Mesenchymal stem cell (in vitro differentiated cells and primary cell): ENCODE data around the gene MAN2B2.

Source experiments
- DNase-seq: peaks from one replicate; pipeline ENCODE4 v3.0.0-alpha.2; 2013
- H2AFZ ChIP-seq: one replicate; pipeline ENCODE4 v1.6.1; 2013; ENCODE audit warnings: low read depth, mild to moderate bottlenecking, control low read depth, inconsistent platforms, low read length, moderate library complexity
- H2AK5ac ChIP-seq: 2 replicates; pipeline ENCODE4 v1.6.1; 2013; ENCODE audit warnings: low read length, moderate library complexity, mild to moderate bottlenecking, inconsistent platforms; ENCODE audit not compliant: severe bottlenecking
- H2BK120ac ChIP-seq: one replicate; pipeline ENCODE4 v1.6.1; 2013; ENCODE audit warnings: low read depth, mild to moderate bottlenecking, inconsistent platforms, low read length, moderate library complexity
- H2BK12ac ChIP-seq, 2 experiments: one replicate each; pipeline ENCODE4 v1.6.1; 2013; ENCODE audit warnings: inconsistent platforms in 2 of 2, low read length in 2 of 2, mild to moderate bottlenecking in 2 of 2, moderate library complexity in 2 of 2, control low read depth in 1 of 2
- H2BK15ac ChIP-seq: one replicate; pipeline ENCODE4 v1.6.1; 2013; ENCODE audit warnings: mild to moderate bottlenecking, low read depth, inconsistent platforms; ENCODE audit not compliant: poor library complexity, severe bottlenecking
- H2BK5ac ChIP-seq: 2 replicates; pipeline ENCODE4 v1.6.1; 2013; ENCODE audit warnings: low read depth, mild to moderate bottlenecking, low read length, control low read depth, inconsistent platforms; ENCODE audit not compliant: poor library complexity, severe bottlenecking
- H3K14ac ChIP-seq, 2 experiments: one replicate each; pipeline ENCODE4 v1.6.1; 2013; ENCODE audit warnings: inconsistent platforms in 2 of 2, low read length in 2 of 2, control low read depth in 1 of 2, mild to moderate bottlenecking in 1 of 2, moderate library complexity in 1 of 2
- H3K18ac ChIP-seq, 2 experiments: one replicate each; pipeline ENCODE4 v1.6.1; 2013; ENCODE audit warnings: inconsistent platforms in 2 of 2, low read length in 2 of 2, control low read depth in 1 of 2, low read depth in 1 of 2, mild to moderate bottlenecking in 1 of 2
- H3K23ac ChIP-seq, 2 experiments: one replicate each; pipeline ENCODE4 v1.6.1; 2013; ENCODE audit warnings: inconsistent platforms in 2 of 2, low read length in 2 of 2, mild to moderate bottlenecking in 2 of 2, moderate library complexity in 2 of 2, control low read depth in 1 of 2
- H3K27ac ChIP-seq: 2 replicates; pipeline ENCODE4 v1.5.1; 2013; ENCODE audit warnings: mild to moderate bottlenecking, moderate library complexity, low read length, control low read depth, inconsistent platforms; ENCODE audit not compliant: poor library complexity, severe bottlenecking
- H3K27me3 ChIP-seq, 2 experiments: 2 replicates each; pipeline versions ENCODE4 v1.6.1 to v1.7.0; 2013; ENCODE audit warnings: low read length in 2 of 2, mild to moderate bottlenecking in 2 of 2, moderate library complexity in 2 of 2, control low read depth in 1 of 2, inconsistent platforms in 1 of 2; ENCODE audit not compliant: control insufficient read depth in 1 of 2, insufficient read depth in 1 of 2
- H3K36me3 ChIP-seq, 2 experiments: 2 replicates each; pipeline versions ENCODE4 v1.6.1 to v1.7.0; 2013; ENCODE audit warnings: low read length in 2 of 2, control low read depth in 1 of 2, inconsistent platforms in 1 of 2, low read depth in 1 of 2, mild to moderate bottlenecking in 1 of 2; ENCODE audit not compliant: insufficient read depth in 2 of 2, control insufficient read depth in 1 of 2
- H3K4ac ChIP-seq, 2 experiments: one replicate each; pipeline ENCODE4 v1.6.1; 2013; ENCODE audit warnings: inconsistent platforms in 2 of 2, low read length in 2 of 2, mild to moderate bottlenecking in 2 of 2, moderate library complexity in 2 of 2, control low read depth in 1 of 2, low read depth in 1 of 2
- H3K4me1 ChIP-seq: 2 replicates; pipeline ENCODE4 v1.6.1; 2013; ENCODE audit warnings: low read depth, low read length, control low read depth; ENCODE audit not compliant: control insufficient read depth, insufficient read depth
- H3K4me2 ChIP-seq: 2 replicates; pipeline ENCODE4 v1.6.1; 2013; ENCODE audit warnings: low read length, mild to moderate bottlenecking, inconsistent platforms; ENCODE audit not compliant: poor library complexity, severe bottlenecking
- H3K4me3 ChIP-seq, 2 experiments: 2 replicates each; pipeline versions ENCODE4 v1.5.1 to v1.7.0; 2013; ENCODE audit warnings: low read length in 2 of 2, mild to moderate bottlenecking in 2 of 2, control low read depth in 1 of 2, low read depth in 1 of 2; ENCODE audit not compliant: insufficient read depth in 1 of 2
- H3K79me1 ChIP-seq: replicated peaks from 2 replicates; pipeline ENCODE4 v1.6.1; 2013; ENCODE audit warnings: mild to moderate bottlenecking, control low read depth, low read length, inconsistent platforms; ENCODE audit not compliant: poor library complexity, severe bottlenecking
- H3K9ac ChIP-seq: 2 replicates; pipeline ENCODE4 v1.7.0; 2013; ENCODE audit warnings: mild to moderate bottlenecking, low read length, moderate library complexity
- H3K9me3 ChIP-seq: 2 replicates; pipeline ENCODE4 v1.7.0; 2013; ENCODE audit warnings: mild to moderate bottlenecking, low read length; ENCODE audit not compliant: control insufficient read depth
- H4K8ac ChIP-seq: one replicate; pipeline ENCODE4 v1.6.1; 2013; ENCODE audit warnings: inconsistent platforms, mild to moderate bottlenecking, low read length, moderate library complexity
- H4K91ac ChIP-seq: one replicate; pipeline ENCODE4 v1.6.1; 2013; ENCODE audit warnings: mild to moderate bottlenecking, low read length, inconsistent platforms
- WGBS: methylation state at CpG from one replicate; pipeline ENCODE4 v1.1.7; 2013; ENCODE audit warnings: mixed read lengths; 5-methylcytosine and 5-hydroxymethylcytosine counted together

The MAN2B2 gene

DNA sequence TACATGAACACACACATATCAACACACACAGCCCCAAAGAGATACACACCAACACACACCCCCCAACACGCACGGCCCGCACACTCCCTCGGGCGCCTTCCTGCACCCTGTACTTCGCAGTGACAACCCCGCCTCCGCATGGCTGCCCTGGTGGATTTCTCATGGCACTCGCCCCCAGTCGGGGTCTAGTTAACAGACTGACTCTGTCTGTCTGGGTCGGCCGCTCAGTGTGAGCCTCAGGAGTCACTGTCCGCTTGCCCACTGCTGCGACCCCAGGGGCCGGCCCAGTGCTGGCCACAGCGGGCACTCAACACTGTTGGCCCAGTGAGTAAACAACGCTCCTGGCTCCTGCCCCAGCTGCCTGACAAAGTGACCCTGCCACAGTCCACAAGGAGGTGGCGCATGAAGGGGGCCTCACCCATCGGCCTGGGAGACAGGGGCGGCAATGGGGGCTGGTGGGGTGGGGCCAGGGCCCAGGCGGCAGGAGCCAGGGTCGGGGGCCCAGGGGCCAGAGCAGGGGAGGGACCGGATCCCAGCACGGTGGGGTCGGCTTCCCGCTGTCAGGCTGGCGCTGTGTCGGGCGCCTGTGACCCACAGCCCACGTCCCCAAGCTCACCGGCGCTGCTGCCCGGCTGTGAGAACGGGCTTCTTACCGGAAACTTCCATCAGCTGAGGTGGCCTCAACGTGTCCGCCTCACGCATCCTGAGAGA is 40.2 kb upstream of the MAN2B2 start:
- Histone ChIP-seq H3K4me2 (no peak overlapping the region), H3K9ac (no peak overlapping the region), H3K4me3 (no peak overlapping the region), H3K4me1 (no peaks in the 10 kb centered on the region), H2BK12ac (no peak overlapping the region), H3K27ac (no peak overlapping the region), H4K8ac (no peak overlapping the region), H3K18ac (no peak overlapping the region), H3K23ac (no peak overlapping the region), H2AFZ (no peak overlapping the region), H3K27me3 (peaks cover 0 to 14% of the 10 kb centered on the region in 2 experiments), H3K14ac (no peak overlapping the region), H2AK5ac (no peak overlapping the region), H3K36me3 (no peaks in the 10 kb centered on the region), H2BK5ac (no peak overlapping the region), H4K91ac (no peak overlapping the region), H3K9me3 (no peaks in the 10 kb centered on the region), H3K79me1 (no peaks in the 10 kb centered on the region), H2BK120ac (no peak overlapping the region), H3K4ac (no peak overlapping the region), H2BK15ac (no peak overlapping the region)
- WGBS = 92% methylated on average over 36 of the region's 38 CpGs
- no peak for DNase-seq

DNA sequence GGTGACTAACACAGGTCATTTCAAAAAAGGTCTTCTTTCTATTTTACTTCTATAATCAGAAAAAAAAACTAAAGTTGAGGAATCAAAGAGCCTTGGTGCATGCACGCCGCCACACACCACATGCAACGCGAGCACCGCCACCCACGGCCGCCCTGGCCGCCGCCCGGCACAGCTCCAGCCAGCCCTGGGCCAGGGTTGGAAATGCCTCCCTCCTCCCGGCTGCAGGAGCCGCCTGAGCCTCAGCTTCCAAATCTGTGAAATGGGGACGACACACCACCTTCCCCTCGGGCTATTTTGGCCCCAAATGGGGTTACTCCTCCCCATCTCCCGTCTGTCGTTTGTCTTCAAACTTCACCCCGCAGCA is 39.7 kb upstream of the MAN2B2 start:
- DNase-seq = no peak
- H3K27ac ChIP-seq = no peak overlapping the region
- H3K14ac ChIP-seq = no peak overlapping the region
- no peak overlapping the region for H2AK5ac ChIP-seq
- H2BK15ac ChIP-seq = no peak overlapping the region
- no peak overlapping the region for H2BK5ac ChIP-seq
- no peak overlapping the region for H3K23ac ChIP-seq
- H2BK120ac ChIP-seq = no peak overlapping the region
- H3K79me1 ChIP-seq = no peaks in the 10 kb centered on the region
- no peaks in the 10 kb centered on the region for H3K9me3 ChIP-seq
- no peak overlapping the region for H2AFZ ChIP-seq
- WGBS = 92% methylated on average over 17 of the region's 17 CpGs
- H3K4ac ChIP-seq = no peak overlapping the region
- H4K8ac ChIP-seq = no peak overlapping the region
- H3K4me3 ChIP-seq = no peak overlapping the region
- H3K27me3 ChIP-seq = peaks cover 0 to 14% of the 10 kb centered on the region in 2 experiments
- H3K4me2 ChIP-seq = no peak overlapping the region
- no peak overlapping the region for H3K18ac ChIP-seq
- no peaks in the 10 kb centered on the region for H3K4me1 ChIP-seq
- no peak overlapping the region for H3K9ac ChIP-seq
- no peak overlapping the region for H2BK12ac ChIP-seq
- H3K36me3 ChIP-seq = no peaks in the 10 kb centered on the region
- H4K91ac ChIP-seq = no peak overlapping the region

DNA sequence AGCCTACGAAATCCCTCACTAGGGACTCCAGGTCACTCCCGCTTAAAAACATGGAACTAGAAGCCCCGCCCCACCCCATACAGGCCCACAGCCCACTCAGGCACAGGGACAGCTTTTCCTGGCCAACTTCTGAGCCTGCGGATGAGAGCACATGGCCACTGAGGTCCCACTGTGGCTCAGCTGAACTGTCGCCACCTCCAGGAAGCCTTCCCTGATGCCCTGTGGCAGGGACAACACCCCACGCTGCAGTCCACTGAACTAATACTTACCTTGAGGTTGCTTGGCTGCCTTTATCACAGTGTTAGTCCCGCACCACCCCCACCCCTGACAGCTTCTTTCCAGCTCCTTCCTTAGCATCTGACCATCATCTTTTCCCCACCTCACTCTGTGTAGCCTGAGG is 39.3 kb upstream of the MAN2B2 start:
- no peak overlapping the region for H2AK5ac ChIP-seq
- H3K4me3 ChIP-seq = no peak overlapping the region
- H2BK15ac ChIP-seq = no peak overlapping the region
- no peaks in the 10 kb centered on the region for H3K4me1 ChIP-seq
- H3K9me3 ChIP-seq = peaks cover 3% of the 10 kb centered on the region
- no peak overlapping the region for H3K4ac ChIP-seq
- WGBS = 87% methylated on average over 7 of the region's 7 CpGs
- no peak overlapping the region for H4K8ac ChIP-seq
- H3K27me3 ChIP-seq = peaks cover 0 to 14% of the 10 kb centered on the region in 2 experiments
- no peak overlapping the region for H3K23ac ChIP-seq
- H3K27ac ChIP-seq = no peak overlapping the region
- no peaks in the 10 kb centered on the region for H3K36me3 ChIP-seq
- H2BK5ac ChIP-seq = no peak overlapping the region
- no peak overlapping the region for H2AFZ ChIP-seq
- no peak overlapping the region for H3K4me2 ChIP-seq
- H2BK120ac ChIP-seq = no peak overlapping the region
- no peak overlapping the region for H3K18ac ChIP-seq
- no peak overlapping the region for H4K91ac ChIP-seq
- no peak overlapping the region for H3K14ac ChIP-seq
- no peak overlapping the region for H2BK12ac ChIP-seq
- no peaks in the 10 kb centered on the region for H3K79me1 ChIP-seq
- H3K9ac ChIP-seq = no peak overlapping the region
- no peak for DNase-seq

DNA sequence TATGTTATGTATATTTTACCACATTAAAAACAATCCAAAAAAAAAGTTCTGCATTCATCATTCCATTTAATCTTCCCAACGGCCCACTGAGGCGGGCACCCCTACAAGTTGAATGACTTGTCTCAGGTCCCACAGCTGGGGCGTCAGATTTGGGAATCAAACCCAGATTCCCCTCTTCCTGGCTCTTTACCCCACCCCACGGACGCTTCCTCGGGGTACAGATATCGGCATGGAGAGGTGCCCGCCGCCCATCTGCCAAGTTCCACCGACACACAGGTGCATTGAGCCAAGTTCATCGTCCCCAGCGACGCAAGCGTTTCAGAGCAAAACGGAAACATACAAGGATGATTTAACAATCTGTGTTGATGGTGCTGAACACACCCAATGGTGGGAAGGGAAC is 36.9 kb upstream of the MAN2B2 start:
- no peak for DNase-seq
- no peak overlapping the region for H3K4me2 ChIP-seq
- H3K79me1 ChIP-seq = no peaks in the 10 kb centered on the region
- no peak overlapping the region for H4K91ac ChIP-seq
- no peak overlapping the region for H2AK5ac ChIP-seq
- no peak overlapping the region for H2BK120ac ChIP-seq
- H3K14ac ChIP-seq = no peak overlapping the region
- no peak overlapping the region for H3K9ac ChIP-seq
- no peak overlapping the region for H2BK15ac ChIP-seq
- no peaks in the 10 kb centered on the region for H3K4me1 ChIP-seq
- no peak overlapping the region for H2BK12ac ChIP-seq
- no peaks in the 10 kb centered on the region for H3K36me3 ChIP-seq
- no peak overlapping the region for H3K27ac ChIP-seq
- H3K23ac ChIP-seq = no peak overlapping the region
- peaks cover 0 to 14% of the 10 kb centered on the region in 2 experiments for H3K27me3 ChIP-seq
- no peak overlapping the region for H3K4ac ChIP-seq
- H3K9me3 ChIP-seq = peaks cover 6% of the 10 kb centered on the region
- no peak overlapping the region for H3K18ac ChIP-seq
- no peak overlapping the region for H3K4me3 ChIP-seq
- no peak overlapping the region for H2BK5ac ChIP-seq
- H2AFZ ChIP-seq = no peak overlapping the region
- WGBS = 88% methylated on average over 15 of the region's 15 CpGs
- no peak overlapping the region for H4K8ac ChIP-seq
